KMS-11 (cell line): ENCODE data around the gene ABCB9.

Experiments
- H2AFZ ChIP-seq: fragments of 200-600 bp; sonication (generic); 2 replicates; pipeline ENCODE4 v1.6.1; 2016; ENCODE audit warnings: antibody characterized with exemption, mixed run types, low read depth
- H3K27ac ChIP-seq: fragments of 200-600 bp; sonication (generic); 2 replicates; pipeline ENCODE4 v1.6.1; 2016; ENCODE audit warnings: mild to moderate bottlenecking, mixed run types
- H3K27me3 ChIP-seq: fragments of 200-600 bp; sonication (generic); 2 replicates; pipeline ENCODE4 v1.6.1; 2017; ENCODE audit warnings: mild to moderate bottlenecking, low read depth, mixed run types, moderate library complexity; ENCODE audit not compliant: insufficient read depth
- H3K36me3 ChIP-seq: fragments of 200-600 bp; sonication (generic); 2 replicates; pipeline ENCODE4 v1.6.1; 2017; ENCODE audit warnings: mild to moderate bottlenecking, mixed run types; ENCODE audit not compliant: insufficient read depth
- H3K4me1 ChIP-seq: fragments of 200-600 bp; sonication (generic); 2 replicates; pipeline ENCODE4 v1.6.1; 2016; ENCODE audit warnings: mild to moderate bottlenecking, low read depth, mixed run types; ENCODE audit not compliant: poor library complexity, severe bottlenecking
- H3K4me2 ChIP-seq: fragments of 200-600 bp; sonication (generic); 2 replicates; pipeline ENCODE4 v1.7.0; 2016; ENCODE audit warnings: mild to moderate bottlenecking, mixed run types
- H3K4me3 ChIP-seq: fragments of 200-600 bp; sonication (generic); IDR thresholded peaks from 2 replicates; pipeline ENCODE4 v1.6.1; 2017; ENCODE audit warnings: low read depth, low read length, mixed read lengths; ENCODE audit not compliant: insufficient read depth
- H3K79me2 ChIP-seq: fragments of 200-600 bp; sonication (generic); 2 replicates; pipeline ENCODE4 v1.6.1; 2016; ENCODE audit warnings: low read depth, mixed run types; ENCODE audit not compliant: insufficient read depth
- H3K9ac ChIP-seq: fragments of 200-600 bp; sonication (generic); 2 replicates; pipeline ENCODE4 v1.6.1; 2016; ENCODE audit warnings: mild to moderate bottlenecking, mixed run types
- H4K20me1 ChIP-seq: fragments of 200-600 bp; sonication (generic); 2 replicates; pipeline ENCODE4 v1.6.1; 2016; ENCODE audit warnings: mild to moderate bottlenecking, mixed run types; ENCODE audit not compliant: insufficient read depth
- CTCF ChIP-seq: fragments of 200-600 bp; sonication (generic); conservative IDR thresholded peaks from 2 replicates; pipeline ENCODE4 v1.6.1; 2017; ENCODE audit warnings: low read depth, mild to moderate bottlenecking, antibody characterized with exemption, low read length, moderate library complexity, mixed read lengths

ABCB9 gene

DNA sequence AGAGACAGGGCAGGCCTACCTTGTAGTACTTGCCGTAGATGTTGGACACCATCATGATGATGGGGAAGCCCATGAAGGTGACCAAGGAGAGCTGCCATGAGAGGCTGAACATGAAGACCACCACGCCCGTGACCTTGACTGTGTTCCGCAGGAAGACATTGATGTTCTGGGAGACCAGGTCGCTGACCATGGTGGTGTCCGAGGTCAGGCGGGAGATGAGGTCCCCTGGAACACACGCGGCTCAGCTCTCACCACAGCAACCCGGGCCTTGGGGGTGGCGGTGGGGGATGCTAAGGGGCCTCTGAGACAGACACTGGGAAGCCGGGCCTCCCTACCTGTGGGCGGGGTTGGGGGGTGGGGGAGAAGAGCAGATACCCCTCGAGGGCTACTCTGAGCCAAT, 17.7 kb downstream of the ABCB9 start:
- no peak overlapping the region for H3K4me2 ChIP-seq
- H3K4me1 ChIP-seq = peaks cover 14% of the 10 kb centered on the region
- no peak overlapping the region for H3K27ac ChIP-seq
- TF ChIP-seq CTCF = no peak
- H4K20me1 ChIP-seq = no peaks in the 10 kb centered on the region
- H3K9ac ChIP-seq = no peak overlapping the region
- no peak overlapping the region for H3K4me3 ChIP-seq
- no peak overlapping the region for H2AFZ ChIP-seq
- no peaks in the 10 kb centered on the region for H3K79me2 ChIP-seq
- H3K36me3 ChIP-seq = no peaks in the 10 kb centered on the region
- H3K27me3 ChIP-seq = no peaks in the 10 kb centered on the region

GRCh38 chr12:122947352-122947792, 18.9 kb downstream of the ABCB9 start:
- Histone ChIP-seq H3K27ac (no peak overlapping the region), H3K4me2 (no peak overlapping the region)

DNA sequence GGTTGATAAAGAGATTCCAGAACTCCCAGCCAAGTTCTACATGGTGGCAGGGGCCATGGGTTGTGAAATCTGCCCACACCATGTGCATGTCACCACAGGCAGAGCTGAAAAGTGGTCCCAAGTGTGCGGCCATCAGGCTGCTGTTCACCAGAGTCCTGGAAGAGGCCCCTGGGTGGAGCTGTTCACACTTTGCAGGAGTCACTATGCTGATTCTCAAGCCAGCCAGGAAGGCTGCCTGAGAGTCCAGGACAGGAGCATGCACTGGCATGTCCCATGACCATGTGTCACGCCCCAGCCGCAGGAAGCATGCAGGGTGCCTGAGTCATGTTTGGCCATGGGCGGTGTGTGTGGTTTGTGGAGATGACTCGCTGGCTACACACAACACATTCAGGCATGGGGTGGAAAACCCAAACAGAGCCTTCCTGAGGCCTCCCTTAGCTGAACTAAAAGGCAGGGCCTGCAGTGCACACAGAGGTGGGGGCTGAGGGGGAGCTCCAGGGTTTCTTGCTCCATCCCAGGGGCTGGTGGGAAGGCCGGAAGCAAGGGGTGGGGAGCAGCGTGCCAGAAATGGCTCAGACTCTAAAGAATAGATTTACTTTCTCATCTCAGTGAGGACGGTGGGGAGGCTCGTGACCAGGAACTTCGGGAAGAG, 19.4 kb downstream of the ABCB9 start:
- Histone ChIP-seq H3K4me3 (no peak overlapping the region), H3K36me3 (no peaks in the 10 kb centered on the region), H2AFZ (no peak overlapping the region), H3K9ac (no peak overlapping the region), H3K4me1 (peaks cover 19% of the 10 kb centered on the region), H3K4me2 (no peak overlapping the region), H3K79me2 (no peaks in the 10 kb centered on the region), H3K27me3 (no peaks in the 10 kb centered on the region), H4K20me1 (no peaks in the 10 kb centered on the region), H3K27ac (no peak overlapping the region)
- no peak for TF ChIP-seq CTCF

More at GRCh38 chr12:122947352-122947792, 18.9 kb downstream of the ABCB9 start:
- Histone ChIP-seq H3K27me3 (no peaks in the 10 kb centered on the region), H2AFZ (no peak overlapping the region), H4K20me1 (no peaks in the 10 kb centered on the region), H3K36me3 (no peaks in the 10 kb centered on the region), H3K4me3 (no peak overlapping the region), H3K79me2 (no peaks in the 10 kb centered on the region), H3K4me1 (peaks cover 18% of the 10 kb centered on the region), H3K9ac (no peak overlapping the region)
- no peak for TF ChIP-seq CTCF

DNA sequence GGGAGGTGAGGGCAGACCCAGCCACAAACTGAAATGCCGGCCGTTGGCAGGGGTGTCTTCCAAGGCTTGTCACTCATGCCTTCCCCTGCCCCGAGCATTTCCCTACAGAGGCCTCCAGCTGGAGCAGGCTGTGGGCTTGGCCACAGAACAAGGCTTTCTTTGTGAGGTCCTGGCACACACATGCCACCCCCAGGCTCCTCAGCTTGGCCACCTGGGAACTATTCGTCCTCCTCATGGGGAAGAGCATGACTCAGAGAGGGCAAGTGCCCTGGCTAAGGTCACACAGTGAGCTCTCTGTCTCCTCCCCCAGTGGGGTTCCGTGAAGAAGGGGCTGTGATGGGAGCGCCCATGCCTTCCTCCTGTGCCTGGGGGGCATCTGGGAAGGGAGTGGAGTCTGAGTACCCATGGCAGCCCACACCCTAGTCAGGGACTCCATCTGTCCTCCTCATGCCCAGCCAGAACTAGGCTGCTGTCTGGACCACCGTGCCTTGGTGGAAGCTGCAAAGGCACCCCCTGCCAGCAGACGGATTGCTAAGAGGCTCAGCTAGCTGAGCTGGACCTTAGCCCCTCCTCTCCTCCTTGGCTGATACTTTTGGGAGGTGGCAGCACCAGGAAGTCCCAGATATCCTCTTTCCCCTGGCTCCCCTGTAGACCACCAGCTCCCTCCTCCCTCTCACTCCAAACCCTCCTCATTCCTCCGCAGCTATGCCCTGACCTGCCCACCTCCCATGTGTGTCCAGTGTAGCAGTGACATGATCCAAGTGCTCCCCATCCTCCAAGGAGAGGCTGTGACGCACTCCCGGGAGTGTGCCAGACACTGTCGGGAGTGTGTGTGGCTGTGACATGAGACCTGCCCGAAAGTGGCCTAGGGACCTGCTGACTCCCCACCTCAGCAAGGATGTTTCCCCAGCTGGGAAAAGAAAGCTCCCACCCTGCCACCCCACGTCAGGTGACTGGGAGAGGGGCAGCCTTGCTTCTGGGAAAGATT, 21.4 kb downstream of the ABCB9 start:
- no peaks in the 10 kb centered on the region for H3K79me2 ChIP-seq
- no peak overlapping the region for H3K4me2 ChIP-seq
- H3K27ac ChIP-seq = no peak overlapping the region
- no peaks in the 10 kb centered on the region for H3K27me3 ChIP-seq
- no peaks in the 10 kb centered on the region for H4K20me1 ChIP-seq
- no peak for TF ChIP-seq CTCF
- no peak overlapping the region for H3K4me3 ChIP-seq
- H2AFZ ChIP-seq = no peak overlapping the region
- no peak overlapping the region for H3K9ac ChIP-seq
- peaks cover 15% of the 10 kb centered on the region for H3K4me1 ChIP-seq
- no peaks in the 10 kb centered on the region for H3K36me3 ChIP-seq
